Astrocyte (in vitro differentiated cells and primary cell): ENCODE data around the gene BTBD1. TPM values are rescaled to one million over a fixed set of nuclear protein-coding genes. Genes with fewer than 3 reads are reported as not detected.

Experiments
- DNase-seq: peaks from one replicate; pipeline ENCODE4 v3.0.0-alpha.2; 2010; ENCODE audit warnings: low read depth
- FAIRE-seq: peaks from 2 replicates; lab custom pipeline; 2011; peaks lifted over from hg19 to GRCh38; lab: Jason Lieb, UNC
- H2AFZ ChIP-seq: 2 replicates; pipeline ENCODE4 v1.6.0; 2012; ENCODE audit warnings: low read depth, low read length, inconsistent platforms
- H3K27ac ChIP-seq: 2 replicates; pipeline ENCODE4 v1.5.1; 2011; ENCODE audit warnings: low read depth, low read length, inconsistent platforms
- H3K27me3 ChIP-seq: 2 replicates; pipeline ENCODE4 v1.6.0; 2011; ENCODE audit warnings: low read length, inconsistent platforms; ENCODE audit not compliant: insufficient read depth
- H3K36me3 ChIP-seq: 2 replicates; pipeline ENCODE4 v1.5.1; 2011; ENCODE audit warnings: low read length, inconsistent platforms; ENCODE audit not compliant: insufficient read depth
- H3K4me1 ChIP-seq: 2 replicates; pipeline ENCODE4 v1.5.1; 2011; ENCODE audit warnings: low read length, inconsistent platforms; ENCODE audit not compliant: insufficient read depth
- H3K4me2 ChIP-seq: 2 replicates; pipeline ENCODE4 v1.6.0; 2012; ENCODE audit warnings: low read length, inconsistent platforms
- H3K4me3 ChIP-seq: 2 replicates; pipeline ENCODE4 v1.5.1; 2011; ENCODE audit warnings: low read depth, mild to moderate bottlenecking, low read length, inconsistent platforms; ENCODE audit not compliant: insufficient read depth
- H3K79me2 ChIP-seq: 2 replicates; pipeline ENCODE4 v1.6.0; 2012; ENCODE audit warnings: mild to moderate bottlenecking, low read length, inconsistent platforms; ENCODE audit not compliant: insufficient read depth
- H3K9ac ChIP-seq: 2 replicates; pipeline ENCODE4 v1.6.0; 2012; ENCODE audit warnings: mild to moderate bottlenecking, low read length, inconsistent platforms
- H3K9me3 ChIP-seq: 2 replicates; pipeline ENCODE4 v1.5.1; 2012; ENCODE audit warnings: low read depth, mild to moderate bottlenecking, low read length, inconsistent platforms; ENCODE audit not compliant: insufficient read depth
- H4K20me1 ChIP-seq: 2 replicates; pipeline ENCODE4 v1.6.0; 2012; ENCODE audit warnings: low read length, inconsistent platforms; ENCODE audit not compliant: insufficient read depth
- H3K27ac Mint-ChIP-seq: one replicate; pipeline ENCODE4 v1.8.0; 2021; ENCODE audit warnings: mild to moderate bottlenecking, mixed read lengths; ENCODE audit not compliant: unreplicated experiment
- H3K27me3 Mint-ChIP-seq: one replicate; pipeline ENCODE4 v1.8.0; 2021; ENCODE audit warnings: low read depth, mixed read lengths; ENCODE audit not compliant: unreplicated experiment
- H3K36me3 Mint-ChIP-seq: one replicate; pipeline ENCODE4 v1.8.0; 2021; ENCODE audit warnings: low read depth, mixed read lengths; ENCODE audit not compliant: unreplicated experiment
- H3K4me1 Mint-ChIP-seq: one replicate; pipeline ENCODE4 v1.8.0; 2021; ENCODE audit warnings: low read depth, mixed read lengths; ENCODE audit not compliant: unreplicated experiment
- H3K4me3 Mint-ChIP-seq: one replicate; pipeline ENCODE4 v1.8.0; 2021; ENCODE audit warnings: mild to moderate bottlenecking, moderate library complexity, mixed read lengths; ENCODE audit not compliant: unreplicated experiment
- H3K9me3 Mint-ChIP-seq: one replicate; pipeline ENCODE4 v1.8.0; 2021; ENCODE audit warnings: mild to moderate bottlenecking, mixed read lengths; ENCODE audit not compliant: unreplicated experiment
- EZH2 ChIP-seq: IDR thresholded peaks from 2 replicates; pipeline ENCODE4 v1.6.1; 2012; ENCODE audit warnings: mild to moderate bottlenecking, low read length, inconsistent platforms; ENCODE audit not compliant: insufficient read depth
- total RNA-seq: library from RNA; stranded (reverse); gene quantifications from 2 replicates; pipeline ENCODE4 v1.2.1, GENCODE V29; 2021
- TF ChIP-seq, protein P1 (sequence below): IDR thresholded peaks from 2 replicates; pipeline ENCODE4 v1.5.1; 2011; ENCODE audit warnings: low read depth, mild to moderate bottlenecking, inconsistent platforms, low read length, moderate library complexity; ENCODE audit not compliant: insufficient read depth

Gene BTBD1
- total RNA-seq, 1 donor from 2014 or later: 61.1 TPM

DNA sequence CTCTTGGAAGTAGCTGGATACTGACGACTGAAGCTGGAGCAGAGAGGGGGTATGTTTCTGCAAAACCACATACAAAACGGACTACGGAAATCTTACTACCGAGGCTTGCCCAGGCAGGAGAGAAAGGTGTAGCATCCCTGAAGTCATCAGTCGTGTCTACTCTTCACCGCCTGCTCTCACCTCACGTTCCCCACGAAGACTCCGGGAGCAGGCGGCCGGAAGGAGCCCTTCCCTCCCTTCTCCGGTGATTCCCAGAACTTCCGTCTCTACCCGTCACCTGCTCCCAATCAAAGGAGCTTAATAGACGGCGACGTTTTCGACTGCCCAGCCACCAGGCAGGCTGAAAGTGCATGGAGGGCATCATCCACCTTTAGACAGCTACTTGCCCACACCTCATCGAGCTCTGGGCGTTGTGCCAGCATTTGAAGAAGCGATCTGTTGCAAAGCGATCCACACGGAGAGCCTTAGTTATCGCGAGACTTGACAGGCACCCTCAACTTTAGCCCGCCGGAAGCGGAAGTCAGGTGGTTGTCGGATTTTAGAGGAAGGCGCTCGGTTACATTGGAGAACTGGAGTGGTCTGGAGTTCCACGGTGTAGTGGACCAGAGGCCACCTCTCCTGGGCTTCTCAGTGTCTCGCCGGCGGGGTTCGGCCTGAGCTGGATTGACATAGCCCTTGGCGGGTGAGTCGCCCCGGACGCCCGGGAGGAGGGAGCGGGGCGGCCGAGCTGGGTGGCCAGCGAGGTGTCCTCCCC, 81.2 kb downstream of the BTBD1 start, which contains the start of gene RAMAC:
RAMAC (plus strand) TSS at position 523 of the 754 bp plus-strand sequence. CDS start 2,809 bp downstream, outside the sequence.
- peak; percentile 41 for FAIRE-seq
- Histone ChIP-seq H3K27ac (peak within 1 kb of the TSS; percentile 61), H3K9me3 (no peaks in the 10 kb centered on the region), H3K79me2 (peaks cover 18% of the 10 kb centered on the region), H2AFZ (peak within 1 kb of the TSS; percentile 99), H3K9ac (peak within 1 kb of the TSS; percentile 96), H4K20me1 (peaks cover 4% of the 10 kb centered on the region), H3K36me3 (peaks cover 6% of the 10 kb centered on the region), H3K4me2 (peak within 1 kb of the TSS; percentile 91), H3K4me1 (peaks cover 7% of the 10 kb centered on the region), H3K4me3 (peak within 1 kb of the TSS; percentile 100), H3K27me3 (no peaks in the 10 kb centered on the region)
- H3K27me3 Mint-ChIP-seq: no peaks in the 10 kb centered on the region
- H3K27ac Mint-ChIP-seq: peak within 1 kb of the TSS; percentile 91
- H3K4me1 Mint-ChIP-seq: peaks cover 16% of the 10 kb centered on the region
- DNase-seq: peak; percentile 91
- peak within 1 kb of the TSS; percentile 98 for H3K4me3 Mint-ChIP-seq
- TF ChIP-seq, protein P1, sequence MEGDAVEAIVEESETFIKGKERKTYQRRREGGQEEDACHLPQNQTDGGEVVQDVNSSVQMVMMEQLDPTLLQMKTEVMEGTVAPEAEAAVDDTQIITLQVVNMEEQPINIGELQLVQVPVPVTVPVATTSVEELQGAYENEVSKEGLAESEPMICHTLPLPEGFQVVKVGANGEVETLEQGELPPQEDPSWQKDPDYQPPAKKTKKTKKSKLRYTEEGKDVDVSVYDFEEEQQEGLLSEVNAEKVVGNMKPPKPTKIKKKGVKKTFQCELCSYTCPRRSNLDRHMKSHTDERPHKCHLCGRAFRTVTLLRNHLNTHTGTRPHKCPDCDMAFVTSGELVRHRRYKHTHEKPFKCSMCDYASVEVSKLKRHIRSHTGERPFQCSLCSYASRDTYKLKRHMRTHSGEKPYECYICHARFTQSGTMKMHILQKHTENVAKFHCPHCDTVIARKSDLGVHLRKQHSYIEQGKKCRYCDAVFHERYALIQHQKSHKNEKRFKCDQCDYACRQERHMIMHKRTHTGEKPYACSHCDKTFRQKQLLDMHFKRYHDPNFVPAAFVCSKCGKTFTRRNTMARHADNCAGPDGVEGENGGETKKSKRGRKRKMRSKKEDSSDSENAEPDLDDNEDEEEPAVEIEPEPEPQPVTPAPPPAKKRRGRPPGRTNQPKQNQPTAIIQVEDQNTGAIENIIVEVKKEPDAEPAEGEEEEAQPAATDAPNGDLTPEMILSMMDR: no peak
- TF ChIP-seq EZH2: no peak
- H3K36me3 Mint-ChIP-seq: no peaks in the 10 kb centered on the region
- no peaks in the 10 kb centered on the region for H3K9me3 Mint-ChIP-seq

DNA sequence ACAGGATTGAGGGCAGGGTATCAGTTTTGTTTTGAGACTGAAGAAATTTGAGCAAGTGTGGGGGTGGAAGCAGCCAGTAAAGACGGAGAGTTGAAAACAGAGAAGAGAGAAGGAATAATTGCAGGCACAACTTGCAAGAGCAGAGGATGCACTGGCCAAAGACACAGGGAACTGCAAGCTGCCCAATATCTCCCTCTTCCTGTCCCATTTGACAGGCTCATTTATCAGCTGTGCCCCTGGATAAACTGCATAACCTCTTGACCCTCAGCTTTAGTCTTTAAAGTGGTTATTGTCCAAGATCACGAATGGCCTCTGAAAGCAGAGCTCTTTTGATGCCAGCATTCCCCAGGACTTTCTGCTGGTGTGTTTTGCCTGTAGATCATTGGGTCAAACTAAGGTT, 86.1 kb downstream of the BTBD1 start:
- no peak overlapping the region for H3K27ac Mint-ChIP-seq
- DNase-seq (no peak), FAIRE-seq (no peak)
- no peak for TF ChIP-seq EZH2
- TF ChIP-seq, protein P1: no peak
- no peaks in the 10 kb centered on the region for H3K36me3 ChIP-seq
- H3K27me3 ChIP-seq: no peaks in the 10 kb centered on the region
- H3K9ac ChIP-seq: no peak overlapping the region
- no peaks in the 10 kb centered on the region for H3K9me3 ChIP-seq
- peaks cover 7% of the 10 kb centered on the region for H3K4me1 ChIP-seq
- no peaks in the 10 kb centered on the region for H4K20me1 ChIP-seq
- no peak overlapping the region for H3K4me3 ChIP-seq
- H3K79me2 ChIP-seq: no peaks in the 10 kb centered on the region
- H3K4me3 Mint-ChIP-seq: no peak overlapping the region
- H3K4me2 ChIP-seq: no peak overlapping the region
- peaks cover 5% of the 10 kb centered on the region for H3K4me1 Mint-ChIP-seq
- no peak overlapping the region for H2AFZ ChIP-seq
- H3K27me3 Mint-ChIP-seq: no peaks in the 10 kb centered on the region
- no peaks in the 10 kb centered on the region for H3K9me3 Mint-ChIP-seq
- peaks cover 5% of the 10 kb centered on the region for H3K36me3 Mint-ChIP-seq
- H3K27ac ChIP-seq: no peak overlapping the region

DNA sequence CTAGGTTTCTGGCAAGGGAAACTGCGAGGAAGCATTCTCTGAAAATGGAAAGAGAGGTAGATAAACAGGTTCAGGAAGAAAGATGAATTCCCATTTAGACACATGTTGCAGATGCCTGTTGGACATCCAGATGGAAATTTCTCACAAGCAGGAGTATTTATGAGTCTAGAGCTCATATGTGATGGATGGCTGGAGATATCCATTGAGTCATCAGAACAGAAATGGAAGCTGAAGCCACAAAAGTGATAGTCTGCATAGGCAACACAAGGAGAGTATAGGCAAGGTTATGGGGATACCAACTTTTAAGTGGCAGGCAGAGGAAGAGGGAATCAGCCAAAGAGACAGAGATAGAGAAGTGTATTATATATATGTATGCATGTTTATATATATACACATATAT, 87.3 kb downstream of the BTBD1 start:
- H4K20me1 ChIP-seq: no peaks in the 10 kb centered on the region

More for the DNA sequence above, 87.3 kb downstream of the BTBD1 start:
- no peak overlapping the region for H3K4me2 ChIP-seq
- DNase-seq (no peak), FAIRE-seq (no peak)
- no peak overlapping the region for H3K4me3 ChIP-seq
- no peaks in the 10 kb centered on the region for H3K9me3 ChIP-seq
- H3K36me3 ChIP-seq: no peaks in the 10 kb centered on the region
- peaks cover 5% of the 10 kb centered on the region for H3K36me3 Mint-ChIP-seq
- H3K4me1 ChIP-seq: no peaks in the 10 kb centered on the region
- no peaks in the 10 kb centered on the region for H3K27me3 Mint-ChIP-seq
- no peak overlapping the region for H3K27ac Mint-ChIP-seq
- H3K4me3 Mint-ChIP-seq: no peak overlapping the region
- no peaks in the 10 kb centered on the region for H3K4me1 Mint-ChIP-seq
- H3K27ac ChIP-seq: no peak overlapping the region
- no peaks in the 10 kb centered on the region for H3K79me2 ChIP-seq
- no peaks in the 10 kb centered on the region for H3K9me3 Mint-ChIP-seq
- H3K9ac ChIP-seq: no peak overlapping the region
- no peaks in the 10 kb centered on the region for H3K27me3 ChIP-seq
- H2AFZ ChIP-seq: no peak overlapping the region
- no peak for TF ChIP-seq EZH2
- TF ChIP-seq, protein P1: no peak
